GM04503 (cell line): ENCODE measurements around the gene SGPP2.
"Not testable (repeated sequence)": the region's sequence is repeated elsewhere in the genome, so short reads cannot be mapped to it uniquely, and the experiment has no call there.

ENCODE experiments used
- DNase-seq: peaks from one replicate; pipeline ENCODE4 v3.0.0-alpha.2; 2012; ENCODE audit warnings: low read depth

Gene SGPP2

GRCh38 chr2:222427646-222428301, 3.4 kb downstream of the SGPP2 start:
- DNase-seq = no peak

GRCh38 chr2:222430071-222430470, 5.7 kb downstream of the SGPP2 start:
- no peak for DNase-seq

- no peak for DNase-seq
Observed at GRCh38 chr2:222430681-222431080, 6.3 kb downstream of the SGPP2 start.

- no peak for DNase-seq
Observed at GRCh38 chr2:222431869-222432268, 7.5 kb downstream of the SGPP2 start.

GRCh38 chr2:222433332-222434173, 9.2 kb downstream of the SGPP2 start:
- no peak for DNase-seq

GRCh38 chr2:222434204-222434603, 9.9 kb downstream of the SGPP2 start:
- DNase-seq = no peak

- not testable (repeated sequence) for DNase-seq
Observed at GRCh38 chr2:222435400-222436039, 11.2 kb downstream of the SGPP2 start.

GRCh38 chr2:222436040-222436413, 11.7 kb downstream of the SGPP2 start:
- no peak for DNase-seq

- DNase-seq = no peak
Observed at GRCh38 chr2:222439692-222440091, 15.3 kb downstream of the SGPP2 start.

- DNase-seq = peak; percentile 66
Observed at GRCh38 chr2:222440673-222441422, 16.5 kb downstream of the SGPP2 start.

- DNase-seq = no peak
Observed at GRCh38 chr2:222442665-222443064, 18.3 kb downstream of the SGPP2 start.

- DNase-seq = no peak
Observed at GRCh38 chr2:222445227-222445626, 20.9 kb downstream of the SGPP2 start.

- no peak for DNase-seq
Observed at GRCh38 chr2:222447131-222447530, 22.8 kb downstream of the SGPP2 start.

GRCh38 chr2:222448748-222449181, 24.4 kb downstream of the SGPP2 start:
- peak; percentile 91 for DNase-seq

GRCh38 chr2:222450021-222450420, 25.7 kb downstream of the SGPP2 start:
- DNase-seq = no peak

- no peak for DNase-seq
Observed at GRCh38 chr2:222451224-222451674, 26.9 kb downstream of the SGPP2 start.

GRCh38 chr2:222452422-222452950, 28.1 kb downstream of the SGPP2 start:
- no peak for DNase-seq

- no peak for DNase-seq
Observed at GRCh38 chr2:222456479-222457077, 32.2 kb downstream of the SGPP2 start.

GRCh38 chr2:222459983-222460382, 35.6 kb downstream of the SGPP2 start:
- DNase-seq = no peak

- DNase-seq = no peak
Observed at GRCh38 chr2:222465746-222466145, 41.4 kb downstream of the SGPP2 start.

- no peak for DNase-seq
Observed at GRCh38 chr2:222468346-222468745, 44.0 kb downstream of the SGPP2 start.
